Anterior cingulate cortex (tissue), 58 donors: Measurements from ENCODE around the gene RNF149.
"Not testable (repeated sequence)": the region's sequence is repeated elsewhere in the genome, so short reads cannot be mapped to it uniquely, and the experiment has no call there.

ENCODE experiments used
- DNase-seq, 58 donors: peaks; one replicate each; lab custom pipeline; 2025; lab: John Stamatoyannopoulos, UW

RNF149 gene

DNA sequence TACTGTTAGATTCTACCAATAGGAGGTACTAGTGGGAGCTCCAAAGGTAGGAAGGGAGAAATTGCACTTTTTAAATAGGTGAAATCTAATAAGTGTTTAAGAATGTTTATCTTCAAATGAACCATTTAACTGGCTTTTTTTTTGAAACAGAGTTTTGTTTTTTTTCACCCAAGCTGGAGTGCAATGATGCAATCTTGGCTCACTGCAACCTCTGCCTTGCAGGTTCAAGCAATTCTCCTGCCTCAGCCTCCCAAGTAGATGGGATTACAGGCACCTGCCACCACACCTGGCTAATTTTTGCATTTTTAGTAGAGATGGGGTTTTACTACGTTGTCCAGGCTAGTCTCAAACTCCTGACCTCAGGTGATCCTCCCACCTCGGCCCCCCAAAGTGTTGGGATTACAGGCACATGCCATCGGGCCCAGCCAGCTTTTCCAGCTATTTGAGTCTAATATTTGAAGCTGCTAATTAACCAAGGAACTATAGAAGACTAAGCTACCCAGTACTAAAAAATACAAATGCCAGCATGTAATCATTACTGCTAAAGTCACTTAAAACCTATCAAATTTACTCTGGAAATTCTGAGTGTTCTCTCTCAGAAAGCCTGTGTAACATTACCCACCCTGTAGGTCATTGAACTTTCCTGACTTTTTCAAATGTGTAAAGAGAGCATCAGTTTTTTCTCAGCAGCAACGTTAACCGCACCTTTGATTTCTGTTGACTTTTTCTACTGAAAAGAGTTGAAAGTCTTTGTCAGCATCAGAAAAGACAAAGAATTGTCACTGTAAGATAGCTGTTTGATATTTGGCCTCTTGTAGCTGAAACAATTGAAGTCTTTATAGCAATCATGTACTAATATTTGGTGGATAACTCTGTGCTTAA lies 24.6 kb upstream of the RNF149 start:
- no peak for DNase-seq

- no peak for DNase-seq
These were observed 22.7 kb upstream of the RNF149 start for GRCh38 chr2:101331202-101331601.

DNA sequence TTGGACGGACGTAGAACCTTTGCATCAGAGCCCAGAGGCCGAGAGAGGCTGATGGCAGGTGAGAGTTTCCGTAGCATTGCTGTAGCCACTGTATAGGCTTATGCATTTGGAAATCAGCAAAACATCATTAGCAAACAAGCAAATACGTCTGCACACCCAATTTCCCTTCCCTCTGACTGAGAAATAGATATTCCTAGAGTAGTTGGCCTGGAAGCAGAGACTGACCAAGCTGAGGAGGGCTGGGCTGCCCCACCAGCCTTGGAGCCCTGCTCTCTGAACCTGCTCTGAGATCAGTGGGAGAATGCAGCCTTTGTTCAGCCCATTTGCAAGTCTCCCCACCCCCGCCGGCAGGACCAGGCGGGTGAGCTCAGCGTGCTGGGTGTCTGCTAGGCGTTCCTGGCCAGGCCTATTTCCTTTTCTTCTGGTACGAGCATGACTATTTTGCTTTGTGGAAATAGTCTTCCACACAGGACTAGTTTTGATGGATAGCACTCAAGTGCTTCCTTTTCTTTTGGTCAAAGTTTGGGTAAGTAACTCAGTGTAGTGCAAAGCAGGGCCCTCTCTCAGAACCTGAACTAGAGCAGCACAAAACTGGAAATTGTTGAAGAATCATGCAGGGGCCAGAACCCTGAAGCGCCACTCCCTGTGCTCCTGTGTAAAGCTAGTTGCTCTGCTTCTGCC lies 21.9 kb upstream of the RNF149 start:
- DNase-seq, result peak in 40 of 58 donors; percentile 9 to 85 (median 44)

GRCh38 chr2:101329026-101329425 lies 20.5 kb upstream of the RNF149 start:
- DNase-seq, result no peak

GRCh38 chr2:101328474-101329007 lies 20.0 kb upstream of the RNF149 start:
- DNase-seq, result peak in 3 of 58 donors; percentile 22 to 55 (median 25)

GRCh38 chr2:101327863-101328394 lies 19.4 kb upstream of the RNF149 start:
- no peak for DNase-seq

DNA sequence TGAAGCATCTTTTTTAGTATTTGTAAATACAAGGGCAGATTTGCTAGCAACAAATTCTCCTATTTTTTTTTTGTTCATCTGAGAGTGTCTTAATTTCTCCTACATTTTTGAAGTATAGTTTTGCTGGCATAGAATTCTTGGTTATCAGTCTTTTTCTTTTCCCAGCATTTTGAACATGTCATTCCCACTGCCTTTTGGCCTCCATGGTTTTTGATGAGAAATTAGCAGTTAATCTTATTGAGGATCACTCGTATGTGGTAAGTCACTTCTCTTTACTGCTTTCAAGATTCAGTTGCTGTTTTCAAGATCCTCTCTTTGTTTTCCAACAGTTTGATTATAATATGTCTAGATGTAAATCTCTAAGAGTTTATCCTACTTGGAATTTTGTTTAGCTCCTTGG lies 16.9 kb upstream of the RNF149 start:
- no peak for DNase-seq

- DNase-seq, result not testable (repeated sequence)
These were observed 8.1 kb upstream of the RNF149 start for GRCh38 chr2:101316568-101316967.

DNA sequence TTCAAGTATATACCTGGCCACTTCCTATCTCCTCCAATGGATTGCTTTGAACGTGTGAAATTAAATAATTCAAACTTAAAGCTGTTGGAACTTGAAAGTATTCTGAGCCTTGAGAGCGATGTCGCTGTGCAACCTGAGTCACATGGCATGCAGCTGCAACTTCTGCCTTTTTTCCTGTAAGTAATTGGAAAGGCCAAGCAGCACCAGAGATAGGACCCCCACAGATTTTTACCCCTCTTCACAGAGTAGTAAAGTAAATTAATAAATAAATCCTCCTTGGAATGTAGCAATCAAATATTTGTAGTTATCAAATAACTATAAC lies 3.2 kb upstream of the RNF149 start:
- no peak for DNase-seq

DNA sequence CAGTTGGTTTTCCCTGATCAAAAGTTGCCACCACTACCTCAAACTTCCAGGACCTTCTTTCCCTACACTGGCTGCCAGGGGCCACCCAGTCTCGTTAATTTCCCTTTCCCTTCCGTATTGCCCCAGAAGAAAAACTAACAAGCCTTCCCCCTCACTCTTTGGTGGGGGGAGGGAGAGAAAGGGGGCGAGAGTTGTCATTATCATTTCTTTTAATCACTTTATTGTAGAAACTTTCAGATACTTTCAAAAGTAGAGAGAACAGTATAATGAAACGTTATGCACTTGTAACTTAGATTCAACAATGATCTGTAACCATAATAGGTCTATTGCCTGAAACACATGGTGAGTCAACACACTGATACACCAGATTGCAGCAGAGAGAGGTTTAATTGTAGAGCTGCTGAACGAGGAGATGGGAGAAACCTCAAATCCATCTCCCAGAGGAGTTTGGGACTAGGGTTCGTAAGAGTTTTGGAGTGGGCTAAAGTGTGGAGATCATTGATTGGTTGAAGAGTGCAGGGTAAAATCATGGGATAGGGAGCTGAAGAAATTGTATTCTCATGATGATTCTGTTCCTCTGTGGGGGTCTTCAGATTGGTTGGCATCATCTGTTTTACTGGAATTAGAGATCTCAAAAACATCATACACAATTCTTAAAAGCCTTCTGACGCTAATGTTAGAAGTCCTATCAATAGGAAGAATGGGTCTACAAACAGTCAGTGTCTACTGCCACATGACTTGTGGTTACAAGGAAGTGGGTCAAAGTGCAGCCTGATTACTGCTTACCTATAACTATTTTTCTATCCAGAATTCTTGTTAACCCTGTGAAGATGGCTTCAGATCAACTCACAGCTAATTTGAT lies 2.6 kb upstream of the RNF149 start:
- no peak for DNase-seq

DNA sequence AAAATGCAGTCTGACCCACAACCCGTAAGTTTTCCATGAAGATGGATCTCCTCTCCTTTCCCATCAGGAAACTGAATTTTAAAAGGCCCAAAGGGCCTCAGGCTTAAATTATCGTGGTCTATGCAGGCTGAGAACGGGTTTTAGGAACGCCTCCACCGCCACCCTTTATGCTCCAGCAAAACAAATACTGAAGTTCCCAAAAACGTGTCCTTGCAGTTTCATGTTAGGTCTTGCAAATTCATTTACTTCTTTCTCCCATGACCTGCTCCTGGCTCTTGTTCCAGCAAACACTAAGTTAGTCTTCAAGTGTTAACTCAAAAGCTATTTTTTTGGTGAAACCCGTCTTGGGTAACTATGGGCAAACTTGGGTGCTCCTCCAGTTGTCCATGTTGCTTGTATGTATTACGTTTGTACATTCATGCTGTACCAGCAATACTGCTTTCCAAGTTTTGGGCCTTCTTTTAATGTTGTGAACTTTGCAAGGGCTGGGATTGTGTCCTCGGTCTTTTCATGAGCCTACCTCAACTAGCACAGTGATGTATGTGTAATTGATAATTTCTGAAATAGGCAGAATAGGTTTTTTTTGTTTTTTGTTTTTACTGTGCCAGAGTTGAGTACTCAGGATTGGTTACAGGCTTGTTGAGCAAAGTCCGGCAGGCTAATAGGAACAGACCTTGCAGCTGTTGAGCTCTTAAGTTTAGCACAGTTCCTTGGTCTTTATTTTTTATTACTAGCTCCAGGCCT lies 1.8 kb upstream of the RNF149 start:
- DNase-seq, result no peak

- peak in 2 of 58 donors; percentile 25 to 36 for DNase-seq
These were observed 510 bp downstream of the RNF149 start for GRCh38 chr2:101307950-101308431.

GRCh38 chr2:101307503-101307902 lies 998 bp downstream of the RNF149 start:
- no peak for DNase-seq

GRCh38 chr2:101306410-101306809 lies 2.1 kb downstream of the RNF149 start:
- DNase-seq, result no peak

DNA sequence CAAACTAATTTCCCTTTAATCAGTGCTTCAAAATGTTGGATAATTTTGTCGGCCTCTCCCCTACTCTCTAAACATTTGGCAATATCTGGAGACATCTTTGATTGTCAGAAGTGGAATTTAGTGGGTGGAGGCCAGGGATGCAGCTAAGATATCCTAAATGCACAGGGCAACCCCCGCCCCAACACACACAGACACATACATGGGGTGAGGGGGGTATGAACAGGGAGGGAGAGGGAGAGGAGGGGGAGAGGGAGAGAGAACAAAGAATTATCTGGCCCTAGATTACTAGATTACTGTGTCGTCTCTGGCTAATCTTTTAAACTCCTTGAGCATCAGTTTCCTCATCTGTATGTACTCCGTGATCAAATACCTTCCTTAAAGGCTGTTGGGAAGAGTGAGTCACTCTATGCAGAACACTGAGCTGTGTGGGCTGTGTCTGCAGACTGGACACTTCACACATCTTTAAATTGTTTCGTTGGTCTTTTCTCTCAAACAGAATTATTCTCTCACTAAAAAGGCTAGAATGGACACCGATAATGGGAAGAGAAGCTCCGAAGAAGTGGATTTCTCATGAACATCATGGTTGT lies 2.9 kb downstream of the RNF149 start:
- DNase-seq, result peak in 1 of 58 donors; percentile 35

DNA sequence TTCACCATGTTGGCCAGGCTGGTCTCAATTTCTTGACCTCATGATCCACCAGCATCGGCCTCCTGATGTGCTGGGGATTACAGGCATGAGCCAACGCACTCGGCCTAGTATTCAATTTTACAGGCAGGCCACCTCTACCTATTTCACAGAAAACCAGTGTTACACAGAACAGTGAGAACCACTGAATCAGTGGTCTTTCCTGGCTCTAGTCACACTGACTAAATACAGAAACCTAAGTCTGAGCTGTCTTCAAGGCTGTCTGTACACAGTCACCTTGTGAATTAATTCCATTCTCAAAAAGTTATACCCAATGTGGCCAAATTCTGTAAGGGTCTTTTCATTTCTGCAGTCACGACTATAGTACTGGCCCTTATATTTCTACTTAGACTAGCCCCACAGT lies 3.5 kb downstream of the RNF149 start:
- DNase-seq, result no peak

DNA sequence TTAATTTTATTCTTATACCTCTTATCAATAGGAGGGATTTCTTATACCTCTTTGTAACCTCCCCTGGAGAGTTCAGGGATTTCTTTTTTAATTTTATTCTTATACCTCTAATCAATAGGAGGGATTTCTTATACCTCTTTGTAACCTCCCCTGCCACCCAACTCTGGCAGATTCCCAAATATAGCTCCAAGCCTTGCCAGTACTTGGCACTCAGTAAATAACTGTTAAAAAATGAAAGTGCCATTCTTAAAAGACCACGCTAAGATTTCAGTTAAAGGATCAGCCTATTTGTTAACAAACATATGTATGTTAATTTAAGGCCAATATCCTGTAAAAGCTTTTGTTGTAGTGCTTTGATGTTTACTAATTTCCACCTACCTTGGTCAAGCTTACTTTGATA lies 4.8 kb downstream of the RNF149 start:
- DNase-seq, result no peak

- DNase-seq, result no peak
These were observed 6.5 kb downstream of the RNF149 start for GRCh38 chr2:101302016-101302415.

DNA sequence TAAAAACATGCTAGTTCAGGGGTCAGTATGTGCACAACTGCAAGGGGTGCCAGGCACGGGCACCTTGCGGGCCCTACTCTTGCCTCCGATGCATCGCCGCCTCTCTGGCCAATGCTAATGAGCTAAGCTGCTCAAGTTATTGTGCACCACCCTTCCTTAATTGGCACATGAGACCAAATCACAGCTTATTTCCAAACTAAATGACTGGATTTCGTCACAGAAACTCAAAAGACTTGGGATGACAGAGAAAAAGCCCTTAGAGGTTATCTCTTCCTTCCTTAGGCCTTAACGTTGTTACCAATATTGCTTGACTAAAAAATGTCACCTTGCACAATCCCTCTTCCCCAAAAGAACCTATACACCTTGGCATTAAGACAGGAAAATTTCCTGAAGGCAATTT lies 7.7 kb downstream of the RNF149 start:
- DNase-seq, result no peak
